Panc1 (cell line): ENCODE data around the gene LPGAT1.

Experiments
- POLR2AphosphoS5 ChIP-seq: IDR thresholded peaks from 2 replicates; pipeline ENCODE4 v1.6.1; 2012; ENCODE audit warnings: mild to moderate bottlenecking, low read depth, low read length, moderate library complexity
- SIN3A ChIP-seq: IDR thresholded peaks from 2 replicates; pipeline ENCODE4 v1.6.1; 2012; ENCODE audit warnings: low read depth, mild to moderate bottlenecking, low read length, moderate library complexity, borderline replicate concordance; ENCODE audit not compliant: insufficient read depth
- TF ChIP-seq, protein P1 (sequence below): fragments of 450-650 bp; IDR thresholded peaks from 2 replicates; pipeline ENCODE4 v1.5.1; 2017; ENCODE audit warnings: mild to moderate bottlenecking
- TF ChIP-seq, protein P2 (sequence below), 2 experiments: IDR thresholded peaks; 2 replicates each; pipeline ENCODE4 v1.6.1; 2011 to 2012; ENCODE audit warnings: low read depth in 2 of 2, control low read depth in 1 of 2, low read length in 1 of 2, mild to moderate bottlenecking in 1 of 2, moderate library complexity in 1 of 2; ENCODE audit not compliant: insufficient read depth in 1 of 2

- TF ChIP-seq SIN3A (no peak), POLR2AphosphoS5 (no peak)
- TF ChIP-seq, protein P1, sequence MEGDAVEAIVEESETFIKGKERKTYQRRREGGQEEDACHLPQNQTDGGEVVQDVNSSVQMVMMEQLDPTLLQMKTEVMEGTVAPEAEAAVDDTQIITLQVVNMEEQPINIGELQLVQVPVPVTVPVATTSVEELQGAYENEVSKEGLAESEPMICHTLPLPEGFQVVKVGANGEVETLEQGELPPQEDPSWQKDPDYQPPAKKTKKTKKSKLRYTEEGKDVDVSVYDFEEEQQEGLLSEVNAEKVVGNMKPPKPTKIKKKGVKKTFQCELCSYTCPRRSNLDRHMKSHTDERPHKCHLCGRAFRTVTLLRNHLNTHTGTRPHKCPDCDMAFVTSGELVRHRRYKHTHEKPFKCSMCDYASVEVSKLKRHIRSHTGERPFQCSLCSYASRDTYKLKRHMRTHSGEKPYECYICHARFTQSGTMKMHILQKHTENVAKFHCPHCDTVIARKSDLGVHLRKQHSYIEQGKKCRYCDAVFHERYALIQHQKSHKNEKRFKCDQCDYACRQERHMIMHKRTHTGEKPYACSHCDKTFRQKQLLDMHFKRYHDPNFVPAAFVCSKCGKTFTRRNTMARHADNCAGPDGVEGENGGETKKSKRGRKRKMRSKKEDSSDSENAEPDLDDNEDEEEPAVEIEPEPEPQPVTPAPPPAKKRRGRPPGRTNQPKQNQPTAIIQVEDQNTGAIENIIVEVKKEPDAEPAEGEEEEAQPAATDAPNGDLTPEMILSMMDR, result no peak
- TF ChIP-seq, protein P2, sequence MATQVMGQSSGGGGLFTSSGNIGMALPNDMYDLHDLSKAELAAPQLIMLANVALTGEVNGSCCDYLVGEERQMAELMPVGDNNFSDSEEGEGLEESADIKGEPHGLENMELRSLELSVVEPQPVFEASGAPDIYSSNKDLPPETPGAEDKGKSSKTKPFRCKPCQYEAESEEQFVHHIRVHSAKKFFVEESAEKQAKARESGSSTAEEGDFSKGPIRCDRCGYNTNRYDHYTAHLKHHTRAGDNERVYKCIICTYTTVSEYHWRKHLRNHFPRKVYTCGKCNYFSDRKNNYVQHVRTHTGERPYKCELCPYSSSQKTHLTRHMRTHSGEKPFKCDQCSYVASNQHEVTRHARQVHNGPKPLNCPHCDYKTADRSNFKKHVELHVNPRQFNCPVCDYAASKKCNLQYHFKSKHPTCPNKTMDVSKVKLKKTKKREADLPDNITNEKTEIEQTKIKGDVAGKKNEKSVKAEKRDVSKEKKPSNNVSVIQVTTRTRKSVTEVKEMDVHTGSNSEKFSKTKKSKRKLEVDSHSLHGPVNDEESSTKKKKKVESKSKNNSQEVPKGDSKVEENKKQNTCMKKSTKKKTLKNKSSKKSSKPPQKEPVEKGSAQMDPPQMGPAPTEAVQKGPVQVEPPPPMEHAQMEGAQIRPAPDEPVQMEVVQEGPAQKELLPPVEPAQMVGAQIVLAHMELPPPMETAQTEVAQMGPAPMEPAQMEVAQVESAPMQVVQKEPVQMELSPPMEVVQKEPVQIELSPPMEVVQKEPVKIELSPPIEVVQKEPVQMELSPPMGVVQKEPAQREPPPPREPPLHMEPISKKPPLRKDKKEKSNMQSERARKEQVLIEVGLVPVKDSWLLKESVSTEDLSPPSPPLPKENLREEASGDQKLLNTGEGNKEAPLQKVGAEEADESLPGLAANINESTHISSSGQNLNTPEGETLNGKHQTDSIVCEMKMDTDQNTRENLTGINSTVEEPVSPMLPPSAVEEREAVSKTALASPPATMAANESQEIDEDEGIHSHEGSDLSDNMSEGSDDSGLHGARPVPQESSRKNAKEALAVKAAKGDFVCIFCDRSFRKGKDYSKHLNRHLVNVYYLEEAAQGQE (IDR thresholded peaks at IDR 0.05; ENCODE audit: insufficient read depth in 1 of 2, low read depth in 2 of 2, low read length in 1 of 2), result no peak
Measured at GRCh38 chr1:211752951-211753486, 77.5 kb downstream of the LPGAT1 start.
